OCI-LY3 (cell line): ENCODE data around the gene MED15.

Experiments
- H2AFZ ChIP-seq: fragments of 200-600, 300-600 bp; shearing (Covaris generic); 2 replicates; pipeline ENCODE4 v1.6.0; 2014; ENCODE audit warnings: antibody characterized with exemption, low read depth, low read length
- H3K27ac ChIP-seq: fragments of 200-600, 300-600 bp; sonication (generic); 2 replicates; pipeline ENCODE4 v1.5.1; 2014; ENCODE audit warnings: mild to moderate bottlenecking, low read length, moderate library complexity, mixed read lengths
- H3K27me3 ChIP-seq: fragments of 200-600, 300-600 bp; sonication (generic); 2 replicates; pipeline ENCODE4 v1.6.1; 2014; ENCODE audit warnings: low read depth, low read length, mixed read lengths
- H3K36me3 ChIP-seq: fragments of 200-600, 300-600 bp; sonication (generic); replicated peaks from 2 replicates; pipeline ENCODE3; 2014; ENCODE audit warnings: low read depth, low read length, mixed read lengths
- H3K4me1 ChIP-seq: fragments of 300-600, 200-600 bp; sonication (generic); 2 replicates; pipeline ENCODE4 v1.6.1; 2014; ENCODE audit warnings: low read length, mixed read lengths
- H3K4me2 ChIP-seq: fragments of 200-600, 300-600 bp; sonication (generic); 2 replicates; pipeline ENCODE4 v1.6.1; 2014; ENCODE audit warnings: low read length, mixed read lengths
- H3K4me3 ChIP-seq: fragments of 300-600, 200-600 bp; sonication (generic); 2 replicates; pipeline ENCODE4 v1.5.1; 2014; ENCODE audit warnings: antibody characterized with exemption, mild to moderate bottlenecking, low read length, moderate library complexity
- H3K79me2 ChIP-seq: fragments of 300-600, 200-600 bp; shearing (Covaris generic); 2 replicates; pipeline ENCODE4 v1.6.1; 2014; ENCODE audit warnings: mild to moderate bottlenecking, low read length, mixed read lengths
- H3K9ac ChIP-seq: fragments of 300-600, 200-600 bp; shearing (Covaris generic); 2 replicates; pipeline ENCODE4 v1.6.0; 2014; ENCODE audit warnings: mild to moderate bottlenecking, low read length, moderate library complexity
- H3K9me3 ChIP-seq: fragments of 200-600, 300-600 bp; shearing (Covaris generic); 2 replicates; pipeline ENCODE4 v1.6.1; 2014; ENCODE audit warnings: low read length, mixed read lengths; ENCODE audit not compliant: insufficient read depth
- H4K20me1 ChIP-seq: fragments of 200-600, 300-600 bp; sonication (generic); 2 replicates; pipeline ENCODE4 v1.6.1; 2016; ENCODE audit warnings: low read length, mixed read lengths; ENCODE audit not compliant: insufficient read depth
- CTCF ChIP-seq: fragments of 200-600, 300-600 bp; sonication (generic); IDR thresholded peaks from 2 replicates; pipeline ENCODE4 v1.5.1; 2014; ENCODE audit warnings: antibody characterized with exemption, low read length, low read depth
- EZH2phosphoT487 ChIP-seq: fragments of 200-600 bp; shearing (Covaris generic); IDR thresholded peaks from 2 replicates; pipeline ENCODE4 v1.6.1; 2018; ENCODE audit warnings: antibody characterized with exemption, mixed run types, low read depth

Gene MED15

DNA sequence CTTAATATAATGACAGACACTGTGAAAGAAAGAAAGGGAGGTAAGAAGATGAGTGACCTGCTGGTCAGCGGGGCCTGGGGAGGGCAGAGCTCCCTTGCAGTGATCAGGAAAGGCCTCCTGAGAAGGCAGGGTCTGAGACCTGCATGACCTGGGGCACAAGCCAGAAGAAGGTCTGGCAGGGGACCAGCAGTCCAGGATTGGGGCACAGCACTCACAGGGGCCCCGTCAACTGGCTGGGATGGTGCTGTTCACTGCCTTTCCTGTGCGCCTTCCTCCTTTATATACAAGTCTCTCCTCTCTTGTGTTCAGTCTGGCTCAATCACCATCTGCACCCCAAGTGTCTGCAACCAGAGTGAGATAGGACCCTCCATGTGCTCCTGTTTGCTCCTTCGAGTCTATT, 47.5 kb upstream of the MED15 start:
- H3K4me3 ChIP-seq: no peak overlapping the region
- H2AFZ ChIP-seq: no peak overlapping the region
- H3K36me3 ChIP-seq: peaks cover 21% of the 10 kb centered on the region
- peaks cover 28% of the 10 kb centered on the region for H3K4me1 ChIP-seq
- H3K4me2 ChIP-seq: no peak overlapping the region
- no peak overlapping the region for H3K27ac ChIP-seq
- no peaks in the 10 kb centered on the region for H3K79me2 ChIP-seq
- H3K27me3 ChIP-seq: no peaks in the 10 kb centered on the region
- H4K20me1 ChIP-seq: peaks cover 15% of the 10 kb centered on the region
- TF ChIP-seq CTCF (no peak), EZH2phosphoT487 (no peak)
- no peaks in the 10 kb centered on the region for H3K9me3 ChIP-seq
- no peak overlapping the region for H3K9ac ChIP-seq

- Histone ChIP-seq H3K4me2 (peak overlapping the region; percentile 62), H3K27ac (peak overlapping the region; percentile 63), H3K27me3 (no peaks in the 10 kb centered on the region), H3K4me1 (peaks cover 21% of the 10 kb centered on the region), H3K36me3 (peaks cover 20% of the 10 kb centered on the region), H3K9ac (peak overlapping the region; percentile 11; the same call in 1 of the 2 replicates), H3K4me3 (peak overlapping the region; percentile 6; the same call in 1 of the 2 replicates), H3K79me2 (no peaks in the 10 kb centered on the region), H4K20me1 (peaks cover 13% of the 10 kb centered on the region), H3K9me3 (no peaks in the 10 kb centered on the region), H2AFZ (no peak overlapping the region)
- TF ChIP-seq CTCF: no peak
- TF ChIP-seq EZH2phosphoT487: no peak
Measured at GRCh38 chr22:20463324-20464095, 43.9 kb upstream of the MED15 start.

DNA sequence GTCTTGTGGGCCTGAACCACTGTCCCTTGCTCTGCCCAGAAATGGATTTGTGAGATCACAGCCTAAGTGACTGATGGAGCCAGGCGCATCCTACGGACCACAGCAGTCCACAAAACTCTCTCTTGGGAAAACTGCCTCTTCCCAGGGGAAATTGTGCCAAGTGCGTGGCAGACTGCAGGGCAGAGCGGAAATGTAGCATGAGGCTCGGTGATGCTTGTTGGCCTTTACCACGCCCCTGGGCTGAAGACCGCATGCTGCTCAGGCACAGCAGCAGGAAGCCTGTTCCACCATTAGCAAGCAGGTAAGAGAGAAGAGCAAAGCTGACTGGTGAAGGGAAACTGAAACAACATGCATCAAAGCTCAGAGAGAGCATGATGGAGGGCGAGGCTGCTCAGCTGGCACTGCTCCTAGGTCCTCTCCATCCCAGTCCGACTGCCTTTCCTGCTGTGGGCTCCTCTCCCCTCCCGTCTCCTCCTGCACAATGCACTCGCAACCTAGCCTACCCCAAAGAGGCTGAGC, 43.3 kb upstream of the MED15 start:
- no peak for TF ChIP-seq CTCF
- no peak for TF ChIP-seq EZH2phosphoT487
- Histone ChIP-seq H3K27me3 (no peaks in the 10 kb centered on the region), H3K9ac (no peak overlapping the region; the same call in 1 of the 2 replicates), H3K79me2 (no peaks in the 10 kb centered on the region), H2AFZ (no peak overlapping the region), H3K9me3 (no peaks in the 10 kb centered on the region), H3K27ac (peak overlapping the region; percentile 63), H3K4me2 (peak overlapping the region; percentile 62), H4K20me1 (peaks cover 13% of the 10 kb centered on the region), H3K4me3 (peak overlapping the region; percentile 6; the same call in 1 of the 2 replicates), H3K4me1 (peaks cover 21% of the 10 kb centered on the region), H3K36me3 (peaks cover 22% of the 10 kb centered on the region)

DNA sequence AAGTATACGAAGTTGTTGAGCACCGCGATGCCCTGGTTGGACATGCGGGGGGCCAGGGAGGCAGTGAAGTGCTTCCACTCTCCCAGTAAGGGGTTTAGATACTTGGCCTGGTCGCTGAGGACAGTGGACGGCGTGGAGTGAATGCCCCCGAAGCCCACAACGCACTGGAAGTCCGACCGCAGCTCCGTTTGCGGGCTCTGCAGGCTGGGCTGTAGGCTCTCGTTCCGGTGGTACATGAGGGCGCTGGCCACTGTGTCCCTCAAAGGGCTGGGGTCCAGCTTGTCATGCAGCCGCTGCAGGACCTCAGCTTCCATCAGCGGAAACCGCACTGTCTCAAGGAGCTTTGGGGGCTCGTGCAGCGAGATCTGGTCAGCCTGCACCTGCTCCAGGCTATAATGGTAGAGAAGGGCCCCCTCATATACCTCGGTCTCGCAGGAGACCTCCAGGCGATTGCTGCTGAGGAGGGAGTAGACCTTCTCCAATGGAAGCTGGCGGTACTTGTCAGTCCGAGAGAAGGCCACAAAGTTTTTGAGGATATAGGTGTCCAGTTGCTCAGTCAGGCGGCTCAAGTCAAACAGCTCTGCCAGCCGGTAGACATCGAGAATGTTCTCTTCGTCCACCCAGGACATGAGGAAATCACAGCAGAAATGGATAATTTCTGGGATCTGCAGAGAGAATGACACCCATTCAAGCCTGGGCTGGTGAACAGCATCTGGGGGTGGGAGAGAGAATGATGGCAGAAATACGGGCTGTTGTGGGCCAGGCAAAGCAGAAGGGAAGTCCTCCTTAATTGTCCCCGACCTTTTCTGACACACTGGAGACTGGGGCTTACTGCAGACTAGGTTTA, 42.3 kb upstream of the MED15 start:
- Histone ChIP-seq H3K9me3 (no peaks in the 10 kb centered on the region), H3K36me3 (peaks cover 25% of the 10 kb centered on the region), H3K79me2 (no peaks in the 10 kb centered on the region), H4K20me1 (peaks cover 13% of the 10 kb centered on the region), H3K27ac (no peak overlapping the region), H3K4me2 (no peak overlapping the region), H2AFZ (no peak overlapping the region), H3K4me1 (peaks cover 21% of the 10 kb centered on the region), H3K4me3 (no peak overlapping the region), H3K9ac (no peak overlapping the region), H3K27me3 (no peaks in the 10 kb centered on the region)
- TF ChIP-seq EZH2phosphoT487: no peak
- no peak for TF ChIP-seq CTCF
